Activated CD4-positive, alpha-beta T cell treated with anti-CD3 and anti-CD28 coated beads for 4 hours (primary cell): ENCODE measurements around the gene UBD.

Experiments
- DNase-seq, 2 donors: peaks; one replicate each; pipeline ENCODE4 v3.0.0-alpha.2; 2020

UBD gene

GRCh38 chr6:29559524-29560287, at the start of gene UBD:
UBD (minus strand) TSS chr6:29559732; CDS start chr6:29559701, 31 bp downstream.
- DNase-seq, result no peak

- DNase-seq, result no peak
Measured at GRCh38 chr6:29608131-29608530, 48.6 kb upstream of the UBD start.

- DNase-seq, result no peak
Measured at GRCh38 chr6:29603930-29604329, 44.4 kb upstream of the UBD start.

- no peak for DNase-seq
Measured at GRCh38 chr6:29603456-29603855, 43.9 kb upstream of the UBD start.

GRCh38 chr6:29602564-29603361, 43.2 kb upstream of the UBD start:
- DNase-seq, result no peak

- DNase-seq, result no peak
Measured at GRCh38 chr6:29598172-29598747, 38.7 kb upstream of the UBD start.

- no peak for DNase-seq
Measured at GRCh38 chr6:29597184-29597583, 37.7 kb upstream of the UBD start.

GRCh38 chr6:29596381-29596900, 36.9 kb upstream of the UBD start:
- DNase-seq, result no peak

GRCh38 chr6:29593199-29593855, 33.8 kb upstream of the UBD start:
- DNase-seq, result no peak

GRCh38 chr6:29591677-29592076, 32.1 kb upstream of the UBD start:
- DNase-seq, result no peak

- DNase-seq, result no peak
Measured at GRCh38 chr6:29590218-29590808, 30.8 kb upstream of the UBD start.

GRCh38 chr6:29589423-29590048, 30.0 kb upstream of the UBD start:
- DNase-seq, result peak; percentile 26 to 64

GRCh38 chr6:29584821-29585220, 25.3 kb upstream of the UBD start, which contains the start of gene OR2H2:
OR2H2 (plus strand) TSS chr6:29585121; CDS start chr6:29587945, 2,824 bp downstream.
- no peak for DNase-seq

- DNase-seq, result no peak
Measured at GRCh38 chr6:29577544-29577943, 18.0 kb upstream of the UBD start.

GRCh38 chr6:29576056-29576455, 16.5 kb upstream of the UBD start:
- no peak for DNase-seq

- no peak for DNase-seq
Measured at GRCh38 chr6:29567991-29568390, 8.5 kb upstream of the UBD start.

- DNase-seq, result no peak
Measured at GRCh38 chr6:29567541-29567940, 8.0 kb upstream of the UBD start.

GRCh38 chr6:29566856-29567255, 7.3 kb upstream of the UBD start:
- DNase-seq, result no peak

- no peak for DNase-seq
Measured at GRCh38 chr6:29564875-29565274, 5.3 kb upstream of the UBD start.

- no peak for DNase-seq
Measured at GRCh38 chr6:29563435-29563965, 4.0 kb upstream of the UBD start.

GRCh38 chr6:29561606-29562181, 2.2 kb upstream of the UBD start:
- no peak for DNase-seq
